Neural cell (in vitro differentiated cells): ENCODE results near the gene KIR3DL3. TPM values are rescaled to one million over a fixed set of nuclear protein-coding genes. Genes with fewer than 3 reads are reported as not detected.

Source experiments
- H2AFZ ChIP-seq: fragments of 200-600, 300-800 bp; sonication (generic), shearing (Covaris generic); 2 replicates; pipeline ENCODE4 v1.6.0; 2014; ENCODE audit warnings: low read depth, mild to moderate bottlenecking, antibody characterized with exemption, low read length, moderate library complexity
- H3F3A ChIP-seq: fragments of 200-600 bp; shearing (Covaris generic); 2 replicates; pipeline ENCODE4 v1.6.1; 2016; ENCODE audit warnings: mild to moderate bottlenecking, moderate library complexity, mixed read lengths, antibody characterized with exemption, low read length; ENCODE audit not compliant: insufficient read depth, poor library complexity, severe bottlenecking
- H3K27ac ChIP-seq: fragments of 200-600, 300-800 bp; sonication (generic), shearing (Covaris generic); 2 replicates; pipeline ENCODE4 v1.5.1; 2014; ENCODE audit warnings: mild to moderate bottlenecking, low read length, moderate library complexity
- H3K27me3 ChIP-seq: fragments of 300-800, 200-600 bp; sonication (generic), shearing (Covaris generic); 2 replicates; pipeline ENCODE4 v1.6.0; 2014; ENCODE audit warnings: mild to moderate bottlenecking, low read depth, low read length, moderate library complexity; ENCODE audit not compliant: insufficient read depth
- H3K36me3 ChIP-seq: fragments of 300-800, 200-600 bp; sonication (generic), shearing (Covaris generic); 2 replicates; pipeline ENCODE4 v1.5.1; 2014; ENCODE audit warnings: mild to moderate bottlenecking, antibody characterized with exemption, low read length, moderate library complexity; ENCODE audit not compliant: insufficient read depth
- H3K4me2 ChIP-seq: fragments of 300-800, 200-600 bp; sonication (generic), shearing (Covaris generic); 2 replicates; pipeline ENCODE4 v1.6.0; 2014; ENCODE audit warnings: mild to moderate bottlenecking, low read length
- H3K4me3 ChIP-seq: fragments of 300-800, 200-600 bp; sonication (generic), shearing (Covaris generic); 2 replicates; pipeline ENCODE4 v1.5.1; 2014; ENCODE audit warnings: mild to moderate bottlenecking, low read length, moderate library complexity
- H3K79me2 ChIP-seq: fragments of 200-600 bp; shearing (Covaris generic); replicated peaks from 2 replicates; pipeline ENCODE4 v1.6.0; 2014; ENCODE audit warnings: mild to moderate bottlenecking, low read length, moderate library complexity; ENCODE audit not compliant: insufficient read depth
- H3K9ac ChIP-seq: fragments of 300-800, 200-600 bp; sonication (generic), shearing (Covaris generic); 2 replicates; pipeline ENCODE4 v1.6.1; 2016; ENCODE audit warnings: mild to moderate bottlenecking, low read length, mixed read lengths
- H3K9me2 ChIP-seq: fragments of 200-600 bp; shearing (Covaris generic); 2 replicates; pipeline ENCODE4 v1.6.1; 2016; ENCODE audit warnings: mild to moderate bottlenecking, low read length, mixed read lengths; ENCODE audit not compliant: insufficient read depth
- H3K9me3 ChIP-seq: fragments of 200-600, 300-800 bp; sonication (generic), shearing (Covaris generic); 2 replicates; pipeline ENCODE4 v1.6.1; 2016; ENCODE audit warnings: mild to moderate bottlenecking, mixed run types, low read length, moderate library complexity, mixed read lengths
- H4K20me1 ChIP-seq: fragments of 200-600 bp; shearing (Covaris generic); 2 replicates; pipeline ENCODE4 v1.6.1; 2016; ENCODE audit warnings: mild to moderate bottlenecking, mixed run types; ENCODE audit not compliant: insufficient read depth
- EP300 ChIP-seq: fragments of 450-650 bp; conservative IDR thresholded peaks from 2 replicates; pipeline ENCODE4 v1.6.1; 2014; ENCODE audit warnings: antibody characterized with exemption, mild to moderate bottlenecking, moderate library complexity; ENCODE audit not compliant: poor library complexity, severe bottlenecking
- EZH2 ChIP-seq: fragments of 200-600, 300-800 bp; shearing (Covaris generic), sonication (generic); IDR thresholded peaks from 2 replicates; pipeline ENCODE4 v1.6.1; 2014; ENCODE audit warnings: antibody characterized with exemption, low read length, borderline replicate concordance, mild to moderate bottlenecking; ENCODE audit not compliant: insufficient read depth, poor library complexity, severe bottlenecking
- MXI1 ChIP-seq: fragments of 450-650 bp; conservative IDR thresholded peaks from 2 replicates; pipeline ENCODE4 v1.6.1; 2014; ENCODE audit warnings: antibody characterized with exemption, mild to moderate bottlenecking; ENCODE audit not compliant: poor library complexity, severe bottlenecking
- POLR2AphosphoS5 ChIP-seq: IDR thresholded peaks from 2 replicates; pipeline ENCODE4 v1.6.1; 2012
- RAD21 ChIP-seq: fragments of 450-650 bp; conservative IDR thresholded peaks from 2 replicates; pipeline ENCODE4 v1.6.1; 2014; ENCODE audit warnings: antibody characterized with exemption, mild to moderate bottlenecking, moderate library complexity
- SMC3 ChIP-seq: fragments of 450-650 bp; conservative IDR thresholded peaks from 2 replicates; pipeline ENCODE4 v1.6.1; 2014; ENCODE audit warnings: antibody characterized with exemption, mild to moderate bottlenecking, moderate library complexity; ENCODE audit not compliant: poor library complexity
- TAF1 ChIP-seq: IDR thresholded peaks from 2 replicates; pipeline ENCODE4 v1.6.1; 2012; ENCODE audit warnings: low read depth
- polyA plus RNA-seq: library from polyadenylated mRNA; depleted of rRNA; stranded (reverse); fragments of >200 nt; gene quantifications from 2 replicates; pipeline ENCODE4 v1.2.3, GENCODE V29; 2014
- TF ChIP-seq, protein P1 (sequence below): IDR thresholded peaks from 2 replicates; pipeline ENCODE4 v1.6.1; 2012; ENCODE audit warnings: borderline replicate concordance
- TF ChIP-seq, protein P2 (sequence below): fragments of 450-650 bp; IDR thresholded peaks from 2 replicates; pipeline ENCODE4 v1.5.1; 2014; ENCODE audit warnings: antibody characterized with exemption, mild to moderate bottlenecking, moderate library complexity; ENCODE audit not compliant: poor library complexity, severe bottlenecking

KIR3DL3 gene
- polyA plus RNA-seq, 1 donor from 2014 or later: not detected

DNA sequence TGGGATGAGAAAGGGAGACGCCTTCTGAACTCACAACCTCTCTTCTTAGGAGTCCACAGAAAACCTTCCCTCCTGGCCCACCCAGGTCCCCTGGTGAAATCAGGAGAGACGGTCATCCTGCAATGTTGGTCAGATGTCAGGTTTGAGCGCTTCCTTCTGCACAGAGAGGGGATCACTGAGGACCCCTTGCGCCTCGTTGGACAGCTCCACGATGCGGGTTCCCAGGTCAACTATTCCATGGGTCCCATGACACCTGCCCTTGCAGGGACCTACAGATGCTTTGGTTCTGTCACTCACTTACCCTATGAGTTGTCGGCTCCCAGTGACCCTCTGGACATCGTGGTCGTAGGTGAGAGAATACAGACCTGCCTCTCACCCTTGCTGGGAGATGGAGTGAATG is 3.3 kb downstream of the KIR3DL3 start:
- Histone ChIP-seq H3K9ac (no peak overlapping the region), H2AFZ (no peak overlapping the region), H4K20me1 (no peaks in the 10 kb centered on the region), H3K27ac (no peak overlapping the region), H3K4me2 (no peak overlapping the region), H3K4me3 (no peak overlapping the region), H3K36me3 (no peaks in the 10 kb centered on the region), H3K9me3 (peaks cover 8% of the 10 kb centered on the region), H3F3A (no peaks in the 10 kb centered on the region), H3K27me3 (no peaks in the 10 kb centered on the region), H3K79me2 (no peaks in the 10 kb centered on the region), H3K9me2 (no peaks in the 10 kb centered on the region)
- TF ChIP-seq, protein P1, sequence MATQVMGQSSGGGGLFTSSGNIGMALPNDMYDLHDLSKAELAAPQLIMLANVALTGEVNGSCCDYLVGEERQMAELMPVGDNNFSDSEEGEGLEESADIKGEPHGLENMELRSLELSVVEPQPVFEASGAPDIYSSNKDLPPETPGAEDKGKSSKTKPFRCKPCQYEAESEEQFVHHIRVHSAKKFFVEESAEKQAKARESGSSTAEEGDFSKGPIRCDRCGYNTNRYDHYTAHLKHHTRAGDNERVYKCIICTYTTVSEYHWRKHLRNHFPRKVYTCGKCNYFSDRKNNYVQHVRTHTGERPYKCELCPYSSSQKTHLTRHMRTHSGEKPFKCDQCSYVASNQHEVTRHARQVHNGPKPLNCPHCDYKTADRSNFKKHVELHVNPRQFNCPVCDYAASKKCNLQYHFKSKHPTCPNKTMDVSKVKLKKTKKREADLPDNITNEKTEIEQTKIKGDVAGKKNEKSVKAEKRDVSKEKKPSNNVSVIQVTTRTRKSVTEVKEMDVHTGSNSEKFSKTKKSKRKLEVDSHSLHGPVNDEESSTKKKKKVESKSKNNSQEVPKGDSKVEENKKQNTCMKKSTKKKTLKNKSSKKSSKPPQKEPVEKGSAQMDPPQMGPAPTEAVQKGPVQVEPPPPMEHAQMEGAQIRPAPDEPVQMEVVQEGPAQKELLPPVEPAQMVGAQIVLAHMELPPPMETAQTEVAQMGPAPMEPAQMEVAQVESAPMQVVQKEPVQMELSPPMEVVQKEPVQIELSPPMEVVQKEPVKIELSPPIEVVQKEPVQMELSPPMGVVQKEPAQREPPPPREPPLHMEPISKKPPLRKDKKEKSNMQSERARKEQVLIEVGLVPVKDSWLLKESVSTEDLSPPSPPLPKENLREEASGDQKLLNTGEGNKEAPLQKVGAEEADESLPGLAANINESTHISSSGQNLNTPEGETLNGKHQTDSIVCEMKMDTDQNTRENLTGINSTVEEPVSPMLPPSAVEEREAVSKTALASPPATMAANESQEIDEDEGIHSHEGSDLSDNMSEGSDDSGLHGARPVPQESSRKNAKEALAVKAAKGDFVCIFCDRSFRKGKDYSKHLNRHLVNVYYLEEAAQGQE: no peak
- TF ChIP-seq, protein P2, sequence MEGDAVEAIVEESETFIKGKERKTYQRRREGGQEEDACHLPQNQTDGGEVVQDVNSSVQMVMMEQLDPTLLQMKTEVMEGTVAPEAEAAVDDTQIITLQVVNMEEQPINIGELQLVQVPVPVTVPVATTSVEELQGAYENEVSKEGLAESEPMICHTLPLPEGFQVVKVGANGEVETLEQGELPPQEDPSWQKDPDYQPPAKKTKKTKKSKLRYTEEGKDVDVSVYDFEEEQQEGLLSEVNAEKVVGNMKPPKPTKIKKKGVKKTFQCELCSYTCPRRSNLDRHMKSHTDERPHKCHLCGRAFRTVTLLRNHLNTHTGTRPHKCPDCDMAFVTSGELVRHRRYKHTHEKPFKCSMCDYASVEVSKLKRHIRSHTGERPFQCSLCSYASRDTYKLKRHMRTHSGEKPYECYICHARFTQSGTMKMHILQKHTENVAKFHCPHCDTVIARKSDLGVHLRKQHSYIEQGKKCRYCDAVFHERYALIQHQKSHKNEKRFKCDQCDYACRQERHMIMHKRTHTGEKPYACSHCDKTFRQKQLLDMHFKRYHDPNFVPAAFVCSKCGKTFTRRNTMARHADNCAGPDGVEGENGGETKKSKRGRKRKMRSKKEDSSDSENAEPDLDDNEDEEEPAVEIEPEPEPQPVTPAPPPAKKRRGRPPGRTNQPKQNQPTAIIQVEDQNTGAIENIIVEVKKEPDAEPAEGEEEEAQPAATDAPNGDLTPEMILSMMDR: no peak
- no peak for TF ChIP-seq TAF1
- no peak for TF ChIP-seq SMC3
- no peak for TF ChIP-seq POLR2AphosphoS5
- no peak for TF ChIP-seq EZH2
- TF ChIP-seq MXI1: no peak
- TF ChIP-seq RAD21: no peak
- TF ChIP-seq EP300: no peak

DNA sequence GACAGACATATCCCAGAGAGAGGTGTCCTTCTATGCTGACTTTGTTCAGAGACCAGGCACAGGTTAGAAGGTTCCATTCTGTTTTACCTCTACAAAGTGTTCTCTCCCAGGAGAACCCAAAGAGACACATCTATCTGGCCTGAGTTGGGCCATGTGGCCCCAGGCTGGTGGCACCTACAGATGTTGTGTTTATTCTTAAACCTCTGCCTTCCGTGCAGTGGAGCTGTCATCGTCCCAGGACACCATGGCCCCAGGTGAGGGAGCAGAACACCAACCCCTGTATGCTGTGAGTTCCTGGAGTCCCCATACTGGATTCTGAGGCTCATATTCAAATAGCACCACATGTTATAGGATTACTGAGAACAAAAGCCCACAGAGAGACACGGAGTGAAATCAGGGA is 3.9 kb downstream of the KIR3DL3 start:
- peaks cover 8% of the 10 kb centered on the region for H3K9me3 ChIP-seq
- no peak overlapping the region for H3K4me3 ChIP-seq
- H3K4me2 ChIP-seq: no peak overlapping the region

More for the DNA sequence above, 3.9 kb downstream of the KIR3DL3 start:
- Histone ChIP-seq H2AFZ (no peak overlapping the region), H3K27ac (no peak overlapping the region), H3F3A (no peaks in the 10 kb centered on the region), H3K9ac (no peak overlapping the region), H3K9me2 (no peaks in the 10 kb centered on the region), H4K20me1 (no peaks in the 10 kb centered on the region), H3K36me3 (no peaks in the 10 kb centered on the region), H3K27me3 (no peaks in the 10 kb centered on the region), H3K79me2 (no peaks in the 10 kb centered on the region)
- TF ChIP-seq POLR2AphosphoS5: no peak
- TF ChIP-seq, protein P1: no peak
- TF ChIP-seq TAF1: no peak
- no peak for TF ChIP-seq SMC3
- TF ChIP-seq EZH2: no peak
- TF ChIP-seq, protein P2: no peak
- TF ChIP-seq EP300: no peak
- no peak for TF ChIP-seq MXI1
- no peak for TF ChIP-seq RAD21
